Hepatocyte (in vitro differentiated cells): Measurements from ENCODE around the gene PEX6. TPM values are rescaled to one million over a fixed set of nuclear protein-coding genes. Genes with fewer than 3 reads are reported as not detected.

ENCODE experiments used
- DNase-seq: peaks from one replicate; pipeline ENCODE4 v3.0.0-alpha.2; 2016; ENCODE audit warnings: low spot score
- H2AFZ ChIP-seq: fragments of 200-600 bp; sonication (generic); 2 replicates; pipeline ENCODE4 v1.6.0; 2016; ENCODE audit warnings: antibody characterized with exemption, mild to moderate bottlenecking
- H3K27ac ChIP-seq: fragments of 200-600 bp; sonication (generic); 2 replicates; pipeline ENCODE4 v1.5.1; 2016; ENCODE audit warnings: mild to moderate bottlenecking
- H3K27me3 ChIP-seq: fragments of 200-600 bp; sonication (generic); 2 replicates; pipeline ENCODE4 v1.6.1; 2016
- H3K36me3 ChIP-seq: fragments of 200-600 bp; sonication (generic); replicated peaks from 2 replicates; pipeline ENCODE4 v1.5.1; 2016; ENCODE audit warnings: low read depth; ENCODE audit not compliant: insufficient read depth
- H3K4me1 ChIP-seq: fragments of 200-600 bp; sonication (generic); 2 replicates; pipeline ENCODE4 v1.5.1; 2016; ENCODE audit warnings: mild to moderate bottlenecking, moderate library complexity; ENCODE audit not compliant: insufficient read depth
- H3K4me2 ChIP-seq: fragments of 200-600 bp; sonication (generic); 2 replicates; pipeline ENCODE4 v1.6.0; 2016
- H3K4me3 ChIP-seq: fragments of 200-600 bp; sonication (generic); 2 replicates; pipeline ENCODE4 v1.5.1; 2016; ENCODE audit warnings: mild to moderate bottlenecking
- H3K79me2 ChIP-seq: fragments of 200-600 bp; sonication (generic); 2 replicates; pipeline ENCODE4 v1.6.0; 2017; ENCODE audit warnings: mild to moderate bottlenecking
- H3K9me2 ChIP-seq: fragments of 200-600 bp; sonication (generic); replicated peaks from 2 replicates; pipeline ENCODE4 v1.6.0; 2017; ENCODE audit warnings: mild to moderate bottlenecking; ENCODE audit not compliant: insufficient read depth
- H3K9me3 ChIP-seq: fragments of 200-600 bp; sonication (generic); 2 replicates; pipeline ENCODE4 v1.5.1; 2016; ENCODE audit warnings: low read depth, mild to moderate bottlenecking
- H4K20me1 ChIP-seq: fragments of 200-600 bp; sonication (generic); 2 replicates; pipeline ENCODE4 v1.6.0; 2016; ENCODE audit warnings: mild to moderate bottlenecking; ENCODE audit not compliant: insufficient read depth, poor library complexity, severe bottlenecking
- CTCF ChIP-seq: fragments of 200-600 bp; sonication (generic); IDR thresholded peaks from 2 replicates; pipeline ENCODE4 v1.5.1; 2016; ENCODE audit warnings: antibody characterized with exemption, mild to moderate bottlenecking; ENCODE audit not compliant: poor library complexity
- EZH2 ChIP-seq: fragments of 200-600 bp; sonication (generic); IDR thresholded peaks from 2 replicates; pipeline ENCODE4 v1.6.1; 2016; ENCODE audit warnings: antibody characterized with exemption, mild to moderate bottlenecking, borderline replicate concordance
- EZH2phosphoT487 ChIP-seq: fragments of 200-600 bp; sonication (generic); IDR thresholded peaks from one replicate; pipeline ENCODE4 v1.6.1; 2018; ENCODE audit warnings: antibody characterized with exemption, mild to moderate bottlenecking, low read depth, moderate library complexity; ENCODE audit not compliant: unreplicated experiment, severe bottlenecking
- WGBS: methylation state at CpG from one replicate; pipeline ENCODE4 v1.1.6; 2016; ENCODE audit warnings: low lambda C conversion rate; ENCODE audit errors: missing lambda C conversion rate; 5-methylcytosine and 5-hydroxymethylcytosine counted together
- polyA plus RNA-seq: library from polyadenylated mRNA; unstranded; fragments of >200 nt; fragmentation: Nextera tagmentation; extraction: Ambion mirVana; gene quantifications from 2 replicates; pipeline ENCODE4 v1.2.1, GENCODE V29; 2016
- total RNA-seq: library from RNA; depleted of rRNA; stranded (reverse); fragments of >200 nt; gene quantifications from 2 replicates; pipeline ENCODE4 v1.2.3, GENCODE V29; 2014

Gene PEX6
- total and polyA plus RNA-seq, 2 experiments from 2014 or later = 39.4 to 46.1 TPM

GRCh38 chr6:42974919-42975505, 4.0 kb downstream of the PEX6 start:
- Histone ChIP-seq H3K4me1 (peaks cover 11% of the 10 kb centered on the region), H2AFZ (no peak overlapping the region), H3K4me2 (no peak overlapping the region), H3K4me3 (no peak overlapping the region), H3K27ac (no peak overlapping the region), H3K9me3 (no peaks in the 10 kb centered on the region), H3K36me3 (no peaks in the 10 kb centered on the region), H3K79me2 (peaks cover 33% of the 10 kb centered on the region), H3K27me3 (no peaks in the 10 kb centered on the region), H3K9me2 (no peaks in the 10 kb centered on the region), H4K20me1 (no peaks in the 10 kb centered on the region)
- TF ChIP-seq EZH2phosphoT487 (no peak), EZH2 (no peak), CTCF (no peak)
- 91% methylated on average over 5 of the region's 5 CpGs for WGBS
- no peak for DNase-seq

GRCh38 chr6:42973926-42974325, 5.1 kb downstream of the PEX6 start:
- Histone ChIP-seq H3K4me3 (no peak overlapping the region), H3K27me3 (no peaks in the 10 kb centered on the region), H3K4me1 (peaks cover 11% of the 10 kb centered on the region), H3K27ac (no peak overlapping the region), H3K9me3 (no peaks in the 10 kb centered on the region), H3K4me2 (no peak overlapping the region), H3K79me2 (peaks cover 33% of the 10 kb centered on the region), H3K36me3 (no peaks in the 10 kb centered on the region), H3K9me2 (no peaks in the 10 kb centered on the region), H4K20me1 (no peaks in the 10 kb centered on the region), H2AFZ (no peak overlapping the region)
- TF ChIP-seq EZH2phosphoT487 (no peak), CTCF (no peak), EZH2 (no peak)
- no peak for DNase-seq
- 89% methylated on average over 3 of the region's 3 CpGs for WGBS

GRCh38 chr6:42971746-42972327, 7.1 kb downstream of the PEX6 start:
- no peaks in the 10 kb centered on the region for H4K20me1 ChIP-seq
- no peaks in the 10 kb centered on the region for H3K4me1 ChIP-seq
- H3K9me3 ChIP-seq = no peaks in the 10 kb centered on the region
- H3K27ac ChIP-seq = no peak overlapping the region
- no peak overlapping the region for H3K4me3 ChIP-seq
- no peak for DNase-seq
- H3K27me3 ChIP-seq = no peaks in the 10 kb centered on the region
- no peaks in the 10 kb centered on the region for H3K9me2 ChIP-seq
- H2AFZ ChIP-seq = no peak overlapping the region
- H3K36me3 ChIP-seq = no peaks in the 10 kb centered on the region
- no peak for TF ChIP-seq EZH2phosphoT487
- no peak for TF ChIP-seq EZH2
- no peak for TF ChIP-seq CTCF
- WGBS = 89% methylated on average over 3 of the region's 3 CpGs
- no peak overlapping the region for H3K4me2 ChIP-seq
- peaks cover 13% of the 10 kb centered on the region for H3K79me2 ChIP-seq
